ENCODE measurements around the gene HIVEP2. TPM values are rescaled to one million over a fixed set of nuclear protein-coding genes. Genes with fewer than 3 reads are reported as not detected.

Gene HIVEP2
- total RNA-seq, 1 donor from 2014 or later: 26.6 TPM

DNA sequence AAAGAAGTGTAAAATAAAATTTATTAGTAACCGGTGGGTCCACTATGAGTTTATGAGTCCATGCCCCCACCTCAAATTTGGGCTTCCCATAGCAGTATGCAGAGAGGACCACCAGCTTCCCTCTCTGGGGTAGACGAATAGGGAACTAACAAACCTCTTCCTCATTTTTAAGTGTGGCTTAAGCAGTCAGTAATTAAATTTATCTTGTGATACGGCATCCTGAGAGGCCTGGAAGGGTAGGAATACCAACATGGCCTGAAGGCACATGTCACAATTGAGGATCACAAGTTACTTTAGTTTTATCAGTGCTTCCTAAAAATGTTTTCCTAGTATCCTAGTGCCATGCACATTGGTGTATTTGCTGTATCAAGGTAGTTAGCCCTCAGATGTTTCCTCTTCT, 239.9 kb downstream of the HIVEP2 start:
- no peak for DNase-seq (ENCODE audit: low read depth)

DNA sequence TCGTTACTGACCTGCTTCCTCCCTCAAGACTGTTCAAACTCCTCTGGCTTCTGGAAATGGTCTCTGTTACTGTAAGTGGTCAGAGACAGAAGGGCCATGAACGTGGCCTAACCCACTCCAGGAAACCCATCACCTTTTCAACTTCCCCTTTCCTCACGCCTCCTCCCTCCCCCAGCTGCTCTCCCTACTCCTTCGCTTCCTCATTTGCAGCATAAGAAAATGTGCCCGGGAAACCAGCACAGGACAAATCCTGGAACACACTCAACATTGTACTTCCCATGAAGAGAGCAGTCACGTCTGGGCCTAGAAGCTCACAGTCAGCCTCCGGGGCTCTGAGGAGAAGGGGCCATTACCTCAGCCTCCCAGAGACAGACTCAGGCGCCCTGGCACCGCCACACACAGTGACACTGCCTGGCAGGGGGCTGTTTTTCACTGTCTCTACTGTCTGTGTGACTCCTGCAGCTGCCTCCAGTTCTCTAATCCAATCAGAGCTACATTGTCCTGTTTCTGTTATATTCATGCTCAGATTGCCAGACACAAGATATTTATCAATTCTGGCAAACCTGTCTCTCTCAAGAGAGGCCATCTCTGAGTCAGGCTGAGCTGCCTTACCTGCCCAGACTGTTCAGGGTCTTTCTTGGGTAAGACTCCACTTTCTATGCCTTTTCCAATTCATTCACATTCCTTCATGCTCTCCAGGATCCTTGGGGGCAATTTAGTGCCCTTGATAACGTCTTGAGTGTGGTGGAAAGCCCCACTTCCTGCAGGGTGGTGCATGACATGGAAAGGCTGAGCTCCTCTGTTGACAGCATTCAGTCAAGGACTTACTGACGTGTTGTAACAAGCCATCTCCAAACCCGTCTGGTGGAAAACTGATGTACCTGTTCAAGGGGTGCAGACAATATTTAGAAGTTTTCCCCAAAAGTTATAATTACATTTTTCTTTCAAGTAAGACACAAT, 242.2 kb downstream of the HIVEP2 start:
- no peak for DNase-seq (ENCODE audit: low read depth)

Other genes with a start within 250 kb of the HIVEP2 start
- 61.6 and 67.4 TPM in 2 replicates for gene AIG1, start 115.7 kb upstream of the HIVEP2 start, total RNA-seq

All from renal cortical epithelial cell (primary cell).